ENCODE results near the gene SPSB4.

The SPSB4 gene

GRCh38 chr3:141055536-141056445, 4.6 kb downstream of the SPSB4 start:
- no peak for DNase-seq

- DNase-seq = no peak
These were observed 5.6 kb downstream of the SPSB4 start for GRCh38 chr3:141056751-141057171.

- no peak for DNase-seq
These were observed 6.3 kb downstream of the SPSB4 start for GRCh38 chr3:141057436-141057835.

- no peak for DNase-seq
These were observed 7.0 kb downstream of the SPSB4 start for GRCh38 chr3:141057946-141058800.

- no peak for DNase-seq
These were observed 7.8 kb downstream of the SPSB4 start for GRCh38 chr3:141058996-141059395.

- no peak for DNase-seq
These were observed 8.7 kb downstream of the SPSB4 start for GRCh38 chr3:141059816-141060215.

- no peak for DNase-seq
These were observed 9.2 kb downstream of the SPSB4 start for GRCh38 chr3:141060327-141060726.

GRCh38 chr3:141063831-141064230, 12.7 kb downstream of the SPSB4 start:
- DNase-seq = no peak

- no peak for DNase-seq
These were observed 13.2 kb downstream of the SPSB4 start for GRCh38 chr3:141064255-141064926.

- DNase-seq = no peak
These were observed 14.1 kb downstream of the SPSB4 start for GRCh38 chr3:141065258-141065657.

GRCh38 chr3:141065841-141066805, 15.0 kb downstream of the SPSB4 start:
- DNase-seq = no peak

GRCh38 chr3:141067206-141067974, 16.2 kb downstream of the SPSB4 start:
- no peak for DNase-seq

- DNase-seq = no peak
These were observed 19.1 kb downstream of the SPSB4 start for GRCh38 chr3:141070229-141070628.

- no peak for DNase-seq
These were observed 19.7 kb downstream of the SPSB4 start for GRCh38 chr3:141070727-141071357.

GRCh38 chr3:141071681-141072260, 20.6 kb downstream of the SPSB4 start:
- no peak for DNase-seq

- no peak for DNase-seq
These were observed 21.8 kb downstream of the SPSB4 start for GRCh38 chr3:141072950-141073349.

GRCh38 chr3:141073580-141073979, 22.4 kb downstream of the SPSB4 start:
- no peak for DNase-seq

GRCh38 chr3:141074529-141074928, 23.4 kb downstream of the SPSB4 start:
- DNase-seq = no peak

GRCh38 chr3:141076036-141076773, 25.1 kb downstream of the SPSB4 start:
- DNase-seq = no peak
